Vagina (tissue), 2 donors: ENCODE measurements around the gene VCPKMT.

Experiments
- POLR2A ChIP-seq, 2 donors: fragments of 450-650 bp; IDR thresholded peaks; one replicate each; pipeline ENCODE4 v1.6.1; 2017; ENCODE audit warnings: antibody characterized with exemption in 2 of 2, mild to moderate bottlenecking in 2 of 2, moderate library complexity in 2 of 2
- POLR2AphosphoS5 ChIP-seq, 2 donors: sonication (generic); formaldehyde crosslinking; IDR thresholded peaks; one replicate each; pipeline ENCODE4 v1.9.0; 2017; ENCODE audit warnings: antibody characterized with exemption in 2 of 2, mild to moderate bottlenecking in 2 of 2, low read depth in 1 of 2; ENCODE audit not compliant: insufficient read depth in 1 of 2
- TF ChIP-seq, protein P1 (sequence below), 3 experiments: fragments of 450-650 bp in 2 of 3; fragments of 200-600 bp in 1 of 3; sonication (generic) in 1 of 3; IDR thresholded peaks; one replicate each; pipeline ENCODE4 v1.5.1; 2017 to 2019; ENCODE audit warnings: antibody characterized with exemption in 3 of 3, mild to moderate bottlenecking in 2 of 3, moderate library complexity in 2 of 3

DNA sequence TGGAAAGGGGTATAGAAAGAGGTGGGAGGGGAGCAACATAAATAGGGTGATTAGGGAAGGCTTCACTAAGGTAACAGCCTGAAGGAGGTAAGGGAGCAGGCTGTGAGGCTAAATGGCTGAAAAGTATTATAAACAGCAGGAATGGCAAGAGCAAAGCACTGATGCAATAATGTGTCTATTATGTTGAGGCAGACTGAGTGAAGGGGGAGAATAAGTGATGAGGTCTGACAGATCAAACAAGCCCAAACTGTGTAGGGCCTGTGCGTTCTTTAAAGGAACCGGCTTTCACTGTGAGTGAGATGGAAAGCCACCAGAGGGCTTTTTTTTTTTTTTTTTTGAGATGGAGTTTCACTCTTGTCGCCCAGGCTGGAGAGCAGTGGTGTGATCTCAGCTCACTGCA is 6.7 kb upstream of the VCPKMT start:
- TF ChIP-seq POLR2A (IDR thresholded peaks at IDR 0.05) = no peak
- TF ChIP-seq, protein P1, sequence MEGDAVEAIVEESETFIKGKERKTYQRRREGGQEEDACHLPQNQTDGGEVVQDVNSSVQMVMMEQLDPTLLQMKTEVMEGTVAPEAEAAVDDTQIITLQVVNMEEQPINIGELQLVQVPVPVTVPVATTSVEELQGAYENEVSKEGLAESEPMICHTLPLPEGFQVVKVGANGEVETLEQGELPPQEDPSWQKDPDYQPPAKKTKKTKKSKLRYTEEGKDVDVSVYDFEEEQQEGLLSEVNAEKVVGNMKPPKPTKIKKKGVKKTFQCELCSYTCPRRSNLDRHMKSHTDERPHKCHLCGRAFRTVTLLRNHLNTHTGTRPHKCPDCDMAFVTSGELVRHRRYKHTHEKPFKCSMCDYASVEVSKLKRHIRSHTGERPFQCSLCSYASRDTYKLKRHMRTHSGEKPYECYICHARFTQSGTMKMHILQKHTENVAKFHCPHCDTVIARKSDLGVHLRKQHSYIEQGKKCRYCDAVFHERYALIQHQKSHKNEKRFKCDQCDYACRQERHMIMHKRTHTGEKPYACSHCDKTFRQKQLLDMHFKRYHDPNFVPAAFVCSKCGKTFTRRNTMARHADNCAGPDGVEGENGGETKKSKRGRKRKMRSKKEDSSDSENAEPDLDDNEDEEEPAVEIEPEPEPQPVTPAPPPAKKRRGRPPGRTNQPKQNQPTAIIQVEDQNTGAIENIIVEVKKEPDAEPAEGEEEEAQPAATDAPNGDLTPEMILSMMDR (IDR thresholded peaks at IDR 0.05) = no peak
- TF ChIP-seq POLR2AphosphoS5 (IDR thresholded peaks at IDR 0.05; ENCODE audit: insufficient read depth in 1 of 2, low read depth in 1 of 2) = no peak
